HG02610 (cell line): ENCODE data around the gene CCR8.

Source experiments
- ATAC-seq: cut with Tn5 transposase; IDR thresholded peaks from one replicate; pipeline ENCODE4 v1.9.1; 2021; ENCODE audit warnings: mild to moderate bottlenecking, moderate library complexity; ENCODE audit not compliant: unreplicated experiment

CCR8 gene

GRCh38 chr3:39329493-39329892 is at the start of gene CCR8:
Gene CCR8, plus strand, starts transcription at chr3:39329709. Its CDS starts 2,623 bp downstream, at chr3:39332332.
- no peak for ATAC-seq

- ATAC-seq, result no peak
Observed at GRCh38 chr3:39279745-39280517, 49.6 kb upstream of the CCR8 start, which contains the start of gene CX3CR1. Gene CX3CR1, minus strand, starts transcription at chr3:39280036. Its CDS starts 13,527 bp downstream, at chr3:39266509.

- no peak for ATAC-seq
Observed at GRCh38 chr3:39280571-39280970, 48.9 kb upstream of the CCR8 start.

- no peak for ATAC-seq
Observed at GRCh38 chr3:39281533-39281932, 48.0 kb upstream of the CCR8 start.

GRCh38 chr3:39282057-39282456 is 47.5 kb upstream of the CCR8 start:
- no peak for ATAC-seq

- no peak for ATAC-seq
Observed at GRCh38 chr3:39284457-39284881, 45.0 kb upstream of the CCR8 start.

- no peak for ATAC-seq
Observed at GRCh38 chr3:39285332-39285731, 44.2 kb upstream of the CCR8 start.

- no peak for ATAC-seq
Observed at GRCh38 chr3:39286771-39287170, 42.7 kb upstream of the CCR8 start.

GRCh38 chr3:39287216-39288164 is 42.0 kb upstream of the CCR8 start:
- no peak for ATAC-seq

- ATAC-seq, result peak; percentile 96
Observed at GRCh38 chr3:39288300-39288808, 41.2 kb upstream of the CCR8 start.

- no peak for ATAC-seq
Observed at GRCh38 chr3:39289107-39289506, 40.4 kb upstream of the CCR8 start.

GRCh38 chr3:39290255-39290654 is 39.3 kb upstream of the CCR8 start:
- ATAC-seq, result no peak

GRCh38 chr3:39291903-39292329 is 37.6 kb upstream of the CCR8 start:
- no peak for ATAC-seq

- ATAC-seq, result no peak
Observed at GRCh38 chr3:39292961-39293360, 36.5 kb upstream of the CCR8 start.

GRCh38 chr3:39294446-39295183 is 34.9 kb upstream of the CCR8 start:
- ATAC-seq, result no peak

GRCh38 chr3:39295184-39295775 is 34.2 kb upstream of the CCR8 start:
- ATAC-seq, result peak; percentile 86

- ATAC-seq, result no peak
Observed at GRCh38 chr3:39296197-39297077, 33.1 kb upstream of the CCR8 start.

- no peak for ATAC-seq
Observed at GRCh38 chr3:39299279-39299678, 30.2 kb upstream of the CCR8 start.

- no peak for ATAC-seq
Observed at GRCh38 chr3:39302178-39302577, 27.3 kb upstream of the CCR8 start.
